ENCODE results near the gene RAC3.

RAC3 gene

DNA sequence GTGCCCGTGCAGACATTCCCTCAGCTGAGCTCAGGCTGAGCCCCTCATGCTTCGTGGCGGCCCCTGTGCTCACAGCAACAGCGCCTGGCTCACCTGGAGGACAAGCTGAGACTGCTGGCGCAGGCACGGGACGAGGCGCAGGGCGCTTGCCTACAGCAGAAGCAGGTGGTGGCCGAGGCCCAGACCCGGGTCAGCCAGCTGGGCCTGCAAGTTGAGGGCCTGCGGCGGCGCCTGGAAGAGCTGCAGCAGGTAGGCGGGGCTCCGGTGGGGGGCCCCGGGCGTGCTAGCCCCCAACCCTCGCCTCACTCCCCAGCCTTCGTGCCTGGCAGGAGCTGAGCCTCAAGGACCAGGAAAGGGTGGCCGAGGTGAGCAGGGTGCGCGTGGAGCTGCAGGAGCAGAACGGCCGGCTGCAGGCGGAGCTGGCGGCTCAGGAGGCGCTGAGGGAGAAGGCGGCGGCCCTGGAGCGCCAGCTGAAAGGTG, 1.4 kb upstream of the RAC3 start:
- WGBS, 2 experiments (ENCODE audit: insufficient coverage in 2 of 2), result 70 to 72% methylated on average over 19 to 26 of the region's 31 CpGs
- H3K9me3 ChIP-seq (ENCODE audit: control insufficient read depth, low read length), result no peaks in the 10 kb centered on the region
- no peak overlapping the region for H3K27ac ChIP-seq (ENCODE audit: low read depth, low read length, severe bottlenecking)
- peaks cover 19% of the 10 kb centered on the region for H3K36me3 ChIP-seq (ENCODE audit: control insufficient read depth, insufficient read depth, low read length)
- H3K4me3 ChIP-seq (ENCODE audit: extremely low read depth, insufficient read depth, low read length, poor library complexity, severe bottlenecking), result no peak overlapping the region
- H3K4me1 ChIP-seq (ENCODE audit: control insufficient read depth, insufficient read depth, low read length, poor library complexity, severe bottlenecking), result peaks cover 8% of the 10 kb centered on the region

GRCh38 chr17:82030470-82031302, 792 bp upstream of the RAC3 start:
- peaks cover 21% of the 10 kb centered on the region for H3K36me3 ChIP-seq (ENCODE audit: control insufficient read depth, insufficient read depth, low read length)
- peak overlapping the region; percentile 50 for H3K4me3 ChIP-seq (ENCODE audit: extremely low read depth, insufficient read depth, low read length, poor library complexity, severe bottlenecking)
- no peaks in the 10 kb centered on the region for H3K9me3 ChIP-seq (ENCODE audit: control insufficient read depth, low read length)
- H3K4me1 ChIP-seq (ENCODE audit: control insufficient read depth, insufficient read depth, low read length, poor library complexity, severe bottlenecking), result peaks cover 8% of the 10 kb centered on the region
- peak overlapping the region; percentile 29 for H3K27ac ChIP-seq (ENCODE audit: low read depth, low read length, severe bottlenecking)
- 1 to 2% methylated on average over 86 to 90 of the region's 94 CpGs for WGBS, 2 experiments (ENCODE audit: insufficient coverage in 2 of 2)

GRCh38 chr17:82031885-82032627, 578 bp downstream of the RAC3 start:
- Histone ChIP-seq H3K36me3 (ENCODE audit: control insufficient read depth, insufficient read depth, low read length) (peaks cover 24% of the 10 kb centered on the region), H3K4me3 (ENCODE audit: extremely low read depth, insufficient read depth, low read length, poor library complexity, severe bottlenecking) (peak overlapping the region; percentile 54), H3K27ac (ENCODE audit: low read depth, low read length, severe bottlenecking) (no peak overlapping the region), H3K9me3 (ENCODE audit: control insufficient read depth, low read length) (no peaks in the 10 kb centered on the region), H3K4me1 (ENCODE audit: control insufficient read depth, insufficient read depth, low read length, poor library complexity, severe bottlenecking) (peaks cover 14% of the 10 kb centered on the region)
- 10 to 11% methylated on average over 49 to 55 of the region's 59 CpGs for WGBS, 2 experiments (ENCODE audit: insufficient coverage in 2 of 2)

- H3K4me3 ChIP-seq (ENCODE audit: extremely low read depth, insufficient read depth, low read length, poor library complexity, severe bottlenecking), result no peak overlapping the region
- 94 to 97% methylated on average over 20 to 29 of the region's 38 CpGs for WGBS, 2 experiments (ENCODE audit: insufficient coverage in 2 of 2)
- H3K9me3 ChIP-seq (ENCODE audit: control insufficient read depth, low read length), result no peaks in the 10 kb centered on the region
- no peak overlapping the region for H3K27ac ChIP-seq (ENCODE audit: low read depth, low read length, severe bottlenecking)
- peaks cover 24% of the 10 kb centered on the region for H3K36me3 ChIP-seq (ENCODE audit: control insufficient read depth, insufficient read depth, low read length)
- peaks cover 16% of the 10 kb centered on the region for H3K4me1 ChIP-seq (ENCODE audit: control insufficient read depth, insufficient read depth, low read length, poor library complexity, severe bottlenecking)
These were observed 2.0 kb downstream of the RAC3 start for GRCh38 chr17:82033359-82034085.

GRCh38 chr17:82034371-82035011, 3.0 kb downstream of the RAC3 start:
- Histone ChIP-seq H3K9me3 (ENCODE audit: control insufficient read depth, low read length) (no peaks in the 10 kb centered on the region), H3K27ac (ENCODE audit: low read depth, low read length, severe bottlenecking) (no peak overlapping the region)

DNA sequence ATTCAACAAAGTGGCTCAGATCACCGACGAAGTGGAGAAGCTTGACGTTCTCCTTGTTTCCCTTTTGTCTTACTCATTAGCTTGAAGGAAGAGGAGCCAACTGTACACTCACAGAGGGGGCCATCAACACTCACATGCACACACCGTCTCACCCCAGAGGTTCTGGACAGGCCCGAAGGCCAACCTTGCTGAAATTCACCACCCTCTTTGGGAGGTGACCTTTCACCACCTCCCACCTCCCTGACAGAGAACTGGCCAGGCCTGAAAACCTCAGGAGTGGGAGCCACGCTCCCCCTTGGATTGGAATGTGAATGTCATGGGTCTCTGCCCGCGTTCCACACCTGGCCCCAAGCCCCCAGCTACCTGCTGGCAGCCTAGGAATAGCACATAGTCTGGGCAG, 4.0 kb downstream of the RAC3 start:
- Histone ChIP-seq H3K36me3 (ENCODE audit: control insufficient read depth, insufficient read depth, low read length) (peaks cover 20% of the 10 kb centered on the region), H3K4me3 (ENCODE audit: extremely low read depth, insufficient read depth, low read length, poor library complexity, severe bottlenecking) (no peak overlapping the region), H3K4me1 (ENCODE audit: control insufficient read depth, insufficient read depth, low read length, poor library complexity, severe bottlenecking) (peaks cover 16% of the 10 kb centered on the region), H3K27ac (ENCODE audit: low read depth, low read length, severe bottlenecking) (no peak overlapping the region), H3K9me3 (ENCODE audit: control insufficient read depth, low read length) (no peaks in the 10 kb centered on the region)
- WGBS, 2 experiments (ENCODE audit: insufficient coverage in 2 of 2), result 89 to 94% methylated on average over 5 of the region's 8 CpGs

More at GRCh38 chr17:82034371-82035011, 3.0 kb downstream of the RAC3 start:
- Histone ChIP-seq H3K36me3 (ENCODE audit: control insufficient read depth, insufficient read depth, low read length) (peaks cover 20% of the 10 kb centered on the region), H3K4me3 (ENCODE audit: extremely low read depth, insufficient read depth, low read length, poor library complexity, severe bottlenecking) (no peak overlapping the region), H3K4me1 (ENCODE audit: control insufficient read depth, insufficient read depth, low read length, poor library complexity, severe bottlenecking) (peaks cover 16% of the 10 kb centered on the region)
- 84 to 85% methylated on average over 19 of the region's 23 CpGs for WGBS, 2 experiments (ENCODE audit: insufficient coverage in 2 of 2)

GRCh38 chr17:82035956-82036633, 4.6 kb downstream of the RAC3 start:
- Histone ChIP-seq H3K27ac (ENCODE audit: low read depth, low read length, severe bottlenecking) (no peak overlapping the region), H3K36me3 (ENCODE audit: control insufficient read depth, insufficient read depth, low read length) (peaks cover 20% of the 10 kb centered on the region), H3K4me3 (ENCODE audit: extremely low read depth, insufficient read depth, low read length, poor library complexity, severe bottlenecking) (peak overlapping the region; percentile 59), H3K9me3 (ENCODE audit: control insufficient read depth, low read length) (no peaks in the 10 kb centered on the region), H3K4me1 (ENCODE audit: control insufficient read depth, insufficient read depth, low read length, poor library complexity, severe bottlenecking) (peaks cover 16% of the 10 kb centered on the region)
- WGBS, 2 experiments (ENCODE audit: insufficient coverage in 2 of 2), result 94 to 96% methylated on average over 13 to 18 of the region's 20 CpGs

- Histone ChIP-seq H3K36me3 (ENCODE audit: control insufficient read depth, insufficient read depth, low read length) (peaks cover 20% of the 10 kb centered on the region), H3K9me3 (ENCODE audit: control insufficient read depth, low read length) (no peaks in the 10 kb centered on the region), H3K27ac (ENCODE audit: low read depth, low read length, severe bottlenecking) (peak overlapping the region; percentile 51), H3K4me3 (ENCODE audit: extremely low read depth, insufficient read depth, low read length, poor library complexity, severe bottlenecking) (peak overlapping the region; percentile 59), H3K4me1 (ENCODE audit: control insufficient read depth, insufficient read depth, low read length, poor library complexity, severe bottlenecking) (peaks cover 16% of the 10 kb centered on the region)
- WGBS, 2 experiments (ENCODE audit: insufficient coverage in 2 of 2), result 64 to 71% methylated on average over 23 of the region's 23 CpGs
These were observed 5.2 kb downstream of the RAC3 start for GRCh38 chr17:82036634-82037091.

- Histone ChIP-seq H3K27ac (ENCODE audit: low read depth, low read length, severe bottlenecking) (peak within 1 kb of the TSS; percentile 87), H3K36me3 (ENCODE audit: control insufficient read depth, insufficient read depth, low read length) (peaks cover 20% of the 10 kb centered on the region), H3K9me3 (ENCODE audit: control insufficient read depth, low read length) (no peaks in the 10 kb centered on the region), H3K4me1 (ENCODE audit: control insufficient read depth, insufficient read depth, low read length, poor library complexity, severe bottlenecking) (peaks cover 16% of the 10 kb centered on the region), H3K4me3 (ENCODE audit: extremely low read depth, insufficient read depth, low read length, poor library complexity, severe bottlenecking) (peak within 1 kb of the TSS; percentile 59)
- WGBS, 2 experiments (ENCODE audit: insufficient coverage in 2 of 2), result 0 to 1% methylated on average over 64 to 71 of the region's 92 CpGs
These were observed 5.8 kb downstream of the RAC3 start, which contains the start of gene DCXR for GRCh38 chr17:82037092-82037888. TSS of gene DCXR (minus strand) at chr17:82037697. CDS start at chr17:82037682, 15 bp downstream.

Data from mesodermal cell (in vitro differentiated cells).